Transverse colon (tissue), 4 donors: ENCODE results near the gene CHN1. TPM values are rescaled to one million over a fixed set of nuclear protein-coding genes. Genes with fewer than 3 reads are reported as not detected.

Source experiments
- DNase-seq: peaks from one replicate; pipeline ENCODE4 v3.0.0-alpha.2; 2019
- H3K27ac ChIP-seq, 4 donors: fragments of 200-600 bp; sonication (generic); 2 replicates each; pipeline ENCODE4 v1.5.1; 2016 to 2018; ENCODE audit warnings: inconsistent platforms in 4 of 4
- H3K27me3 ChIP-seq: fragments of 200-600 bp; sonication (generic); 2 replicates; pipeline ENCODE4 v1.5.1; 2017; ENCODE audit warnings: inconsistent platforms
- H3K36me3 ChIP-seq, 4 donors: fragments of 200-600 bp; sonication (generic); 2 replicates each; pipeline ENCODE4 v1.5.1; 2017 to 2019; ENCODE audit warnings: inconsistent platforms in 4 of 4
- H3K4me1 ChIP-seq, 4 donors: fragments of 200-600 bp; sonication (generic); 2 replicates each; pipeline ENCODE4 v1.5.1; 2017 to 2020; ENCODE audit warnings: inconsistent platforms in 4 of 4
- H3K4me3 ChIP-seq, 4 donors: fragments of 200-600 bp; sonication (generic); 1 replicate in 1 of 4; 2 replicates in 3 of 4; pipeline versions ENCODE4 v1.5.1 to v1.6.1; 2017 to 2019; ENCODE audit warnings: inconsistent platforms in 4 of 4
- H3K9me3 ChIP-seq, 2 donors: fragments of 200-600 bp; sonication (generic); 2 replicates each; pipeline ENCODE4 v1.5.1; 2017 to 2019; ENCODE audit warnings: inconsistent platforms in 2 of 2
- CTCF ChIP-seq, 5 experiments: fragments of 200-600 bp in 3 of 5; fragments of 450-650 bp in 2 of 5; sonication (generic) in 3 of 5; IDR thresholded peaks; 1 replicate in 2 of 5; 2 replicates in 3 of 5; pipeline ENCODE4 v1.5.1; 2016 to 2017; ENCODE audit warnings: antibody characterized with exemption in 5 of 5, inconsistent platforms in 3 of 5, mild to moderate bottlenecking in 2 of 5, moderate library complexity in 1 of 5
- EP300 ChIP-seq: sonication (generic); formaldehyde crosslinking; IDR thresholded peaks from one replicate; pipeline ENCODE4 v1.6.1; 2017; ENCODE audit warnings: antibody characterized with exemption, low read depth
- POLR2A ChIP-seq: fragments of 450-650 bp; IDR thresholded peaks from one replicate; pipeline ENCODE4 v1.6.1; 2016; ENCODE audit warnings: antibody characterized with exemption, mild to moderate bottlenecking, moderate library complexity
- POLR2AphosphoS5 ChIP-seq, 3 donors: sonication (generic); formaldehyde crosslinking; IDR thresholded peaks; one replicate each; pipeline ENCODE4 v1.6.1; 2016; ENCODE audit warnings: antibody characterized with exemption in 3 of 3
- WGBS, 2 donors: methylation state at CpG; one replicate each; pipeline ENCODE4 v1.1.5; 2018; ENCODE audit warnings: low coverage in 1 of 2; 5-methylcytosine and 5-hydroxymethylcytosine counted together
- in situ Hi-C, 4 donors: fragments of 200-750 bp; cut with MboI; loops; one replicate each; pipeline versions ENCODE4 v1.15.0 to v1.15.1; 2017; ENCODE audit warnings: low sequenced_read_pairs in 3 of 4, low pct_ligation_motif_present in 1 of 4, low pct_unique_long_range_greater_than_20kb in 1 of 4
- intact Hi-C: fragments of 100-400 bp; cut with DNase I; formaldehyde crosslinking; loops from one replicate; pipeline ENCODE4 v1.15.1; 2023; ENCODE audit warnings: low total_unique reads
- total RNA-seq, 4 donors: library from RNA; depleted of rRNA; stranded (reverse); fragments of >200 nt; gene quantifications; one replicate each; pipeline ENCODE4 v1.1.0, GENCODE V29; 2016

Gene CHN1
- total RNA-seq, 4 donors from 2014 or later, result 1.6 to 3.2 (median 3.0) TPM; not detected in 1

DNA sequence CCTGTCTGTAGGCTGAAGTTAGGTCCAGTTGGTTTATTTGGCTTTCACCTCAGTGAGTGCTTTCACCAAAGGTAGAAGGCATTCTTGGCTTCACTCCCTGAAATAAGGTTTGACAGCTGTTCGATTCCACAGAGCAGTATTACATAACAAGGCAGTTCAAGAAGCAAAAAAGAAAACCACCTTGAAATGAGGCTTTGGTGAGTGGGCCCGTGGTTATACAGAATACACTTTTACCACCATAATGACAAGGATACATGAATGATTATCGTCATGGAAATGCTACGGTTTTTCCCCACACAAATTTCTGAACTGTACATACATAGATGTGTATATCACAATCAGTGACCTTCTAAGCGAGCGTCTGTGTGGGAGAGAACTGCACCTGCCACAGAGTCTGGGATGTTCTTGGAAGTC lies 160.9 kb downstream of the CHN1 start:
- no peak overlapping the region for H3K27ac ChIP-seq
- TF ChIP-seq POLR2AphosphoS5 (IDR thresholded peaks at IDR 0.05), result no peak
- no peak for TF ChIP-seq EP300
- no peak for TF ChIP-seq POLR2A
- no peak for TF ChIP-seq CTCF (IDR thresholded peaks at IDR 0.05)
- no peak for DNase-seq
- H3K36me3 ChIP-seq, result no peaks in the 10 kb centered on the region
- H3K9me3 ChIP-seq, result no peaks in the 10 kb centered on the region
- H3K4me1 ChIP-seq, result no peaks in the 10 kb centered on the region
- 77 to 83% methylated on average over 6 of the region's 6 CpGs for WGBS, 2 donors
- in situ Hi-C loops, result no loop called here
- no peak overlapping the region for H3K4me3 ChIP-seq
- intact Hi-C loops, result no loop called here
- H3K27me3 ChIP-seq, result no peaks in the 10 kb centered on the region

DNA sequence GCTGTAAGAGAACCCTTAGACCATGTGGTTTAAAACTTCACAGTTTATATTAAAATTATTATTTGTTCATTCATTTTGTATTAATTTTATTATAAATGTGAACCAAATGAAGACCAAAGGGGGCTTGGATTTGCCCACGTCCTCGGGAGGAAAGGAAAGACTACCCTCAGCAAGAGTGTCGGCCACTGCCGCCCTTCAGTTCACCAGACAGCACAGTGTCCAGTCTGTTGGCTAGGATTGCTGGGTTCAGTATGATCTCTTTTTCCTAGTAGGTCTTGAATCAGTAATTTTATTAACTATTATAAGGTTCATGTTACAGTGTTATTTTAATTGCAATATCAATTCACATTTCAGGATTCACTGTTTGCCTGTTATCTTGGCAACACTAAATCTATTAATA lies 162.7 kb downstream of the CHN1 start:
- Histone ChIP-seq H3K4me3 (no peak overlapping the region), H3K4me1 (no peaks in the 10 kb centered on the region), H3K36me3 (no peaks in the 10 kb centered on the region), H3K27me3 (no peaks in the 10 kb centered on the region), H3K9me3 (no peaks in the 10 kb centered on the region), H3K27ac (no peak overlapping the region)
- in situ Hi-C loops, result no loop called here
- TF ChIP-seq CTCF (IDR thresholded peaks at IDR 0.05) (no peak), POLR2A (no peak), EP300 (no peak), POLR2AphosphoS5 (IDR thresholded peaks at IDR 0.05) (no peak)
- DNase-seq, result no peak
- WGBS, 2 donors, result 86 to 88% methylated on average over 4 of the region's 4 CpGs
- intact Hi-C loops, result no loop called here

DNA sequence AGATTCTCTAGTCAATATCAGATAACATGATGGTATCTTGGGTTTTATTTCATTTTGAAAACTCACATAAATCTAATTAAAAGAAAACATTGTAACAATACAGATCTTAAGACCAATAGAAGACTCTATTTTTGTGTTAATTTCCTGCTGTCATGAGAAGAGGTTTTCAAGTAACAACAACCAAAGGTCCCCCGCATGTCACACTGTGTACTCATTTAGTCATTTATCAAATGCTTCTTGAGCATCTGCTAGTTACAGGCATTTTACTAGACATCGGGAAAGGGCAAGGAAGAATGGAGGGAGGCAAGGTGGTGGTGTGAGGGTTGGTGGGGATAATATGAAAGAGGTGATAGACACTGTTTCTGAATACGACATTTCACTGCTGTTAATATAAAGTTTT lies 163.2 kb downstream of the CHN1 start:
- in situ Hi-C loops, result no loop called here
- WGBS, 2 donors, result 89 to 92% methylated on average over 2 to 3 of the region's 3 CpGs
- H3K27ac ChIP-seq, result no peak overlapping the region

DNA sequence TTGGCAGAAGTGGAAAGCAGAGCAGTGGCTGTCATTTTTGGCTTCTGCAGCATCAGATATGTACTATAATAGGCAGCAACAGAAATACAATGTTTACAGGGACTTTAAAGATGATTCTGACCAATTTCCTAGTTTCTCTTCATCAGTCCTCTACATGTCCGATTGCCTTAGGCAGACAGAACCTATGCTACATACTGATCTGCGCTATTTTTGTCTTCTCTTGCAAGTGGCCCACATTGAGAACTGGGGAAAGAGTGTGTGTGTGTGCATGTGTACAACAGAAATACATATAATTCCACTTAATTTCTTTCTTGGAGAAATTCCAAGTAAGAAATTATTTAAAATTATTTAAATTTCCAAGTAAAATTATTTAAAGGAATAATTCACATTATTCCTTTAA lies 163.8 kb downstream of the CHN1 start:
- H3K27ac ChIP-seq, result no peak overlapping the region
- 92 to 95% methylated on average over 2 of the region's 2 CpGs for WGBS, 2 donors
- DNase-seq, result no peak
- H3K27me3 ChIP-seq, result no peaks in the 10 kb centered on the region
- intact Hi-C loops (loop anchor here (1.0 kb wide), 1 partner anchor 31 kb away; no protein-coding TSS in a partner anchor), in situ Hi-C loops (no loop called here)
- TF ChIP-seq CTCF (IDR thresholded peaks at IDR 0.05) (no peak), POLR2AphosphoS5 (IDR thresholded peaks at IDR 0.05) (no peak), POLR2A (no peak)
- no peaks in the 10 kb centered on the region for H3K36me3 ChIP-seq
- no peaks in the 10 kb centered on the region for H3K9me3 ChIP-seq
- H3K4me1 ChIP-seq, result no peaks in the 10 kb centered on the region
- H3K4me3 ChIP-seq, result no peak overlapping the region

More for the DNA sequence above, 163.2 kb downstream of the CHN1 start:
- H3K36me3 ChIP-seq, result no peaks in the 10 kb centered on the region
- no peak for DNase-seq
- no peak overlapping the region for H3K4me3 ChIP-seq
- H3K9me3 ChIP-seq, result no peaks in the 10 kb centered on the region
- no peaks in the 10 kb centered on the region for H3K4me1 ChIP-seq
- H3K27me3 ChIP-seq, result no peaks in the 10 kb centered on the region
- intact Hi-C loops, result loop anchor here (1.0 kb wide), 1 partner anchor 30 kb away; no protein-coding TSS in a partner anchor
- TF ChIP-seq EP300, result no peak
- no peak for TF ChIP-seq CTCF (IDR thresholded peaks at IDR 0.05)
- TF ChIP-seq POLR2A, result no peak
- no peak for TF ChIP-seq POLR2AphosphoS5 (IDR thresholded peaks at IDR 0.05)
